ENCODE measurements around the gene ARSB. TPM values are rescaled to one million over a fixed set of nuclear protein-coding genes. Genes with fewer than 3 reads are reported as not detected.

The ARSB gene
- total RNA-seq, 3 donors from 2014 or later: 9.8 to 17.6 (median 10.0) TPM

DNA sequence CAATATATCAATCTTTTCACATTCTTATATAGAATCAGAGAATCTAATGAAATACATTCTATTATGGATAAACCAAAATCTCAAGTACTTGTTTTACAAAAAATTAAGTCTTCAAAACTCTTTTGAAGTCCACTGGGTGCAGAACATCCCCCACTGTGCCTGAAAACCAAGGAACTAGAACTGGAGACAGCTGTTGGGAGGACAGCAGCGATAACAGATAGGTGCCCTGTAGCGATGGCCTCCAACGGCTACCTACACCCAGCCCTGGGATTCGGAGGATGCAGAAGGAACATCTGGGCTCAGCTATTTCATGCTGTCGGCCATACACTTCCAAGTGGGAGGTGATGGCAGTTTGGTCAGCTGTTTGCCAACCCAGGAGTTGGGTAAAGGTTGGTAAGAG lies 207.2 kb downstream of the ARSB start:
- Histone ChIP-seq H3K27me3 (no peaks in the 10 kb centered on the region), H3K27ac (no peak overlapping the region), H3K4me3 (no peak overlapping the region)

DNA sequence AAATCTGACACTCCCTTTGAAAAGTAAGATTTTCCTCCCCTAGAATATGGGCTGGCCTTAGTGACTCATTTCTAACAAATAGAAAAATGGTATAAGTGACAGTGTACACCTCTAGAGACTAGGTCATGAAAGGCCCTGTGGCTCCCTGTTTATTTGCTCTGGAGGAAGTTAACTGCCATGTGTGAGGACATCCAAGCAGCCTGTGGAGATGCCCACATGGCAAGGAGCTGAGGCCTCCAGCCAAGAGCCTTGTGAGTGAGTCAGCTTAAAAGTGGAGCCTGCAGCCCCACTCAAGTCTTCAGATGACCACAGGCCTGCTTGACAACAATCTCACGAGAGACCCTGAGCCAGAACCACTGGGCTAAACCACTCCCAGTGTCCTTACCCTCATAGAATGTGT lies 208.5 kb downstream of the ARSB start:
- Histone ChIP-seq H3K9me3 (no peaks in the 10 kb centered on the region), H3K27ac (no peak overlapping the region), H3K27me3 (no peaks in the 10 kb centered on the region), H3K4me3 (no peak overlapping the region), H3K4me1 (no peaks in the 10 kb centered on the region), H3K36me3 (no peaks in the 10 kb centered on the region)
- intact Hi-C loops (cut with DNase I; ENCODE audit: low total_unique reads): no loop called here
- no peak for DNase-seq (ENCODE audit: low spot score in 2 of 2)
- TF ChIP-seq POLR2A (IDR thresholded peaks at IDR 0.05) (no peak), POLR2AphosphoS5 (IDR thresholded peaks at IDR 0.05) (no peak)
- TF ChIP-seq, protein P1, sequence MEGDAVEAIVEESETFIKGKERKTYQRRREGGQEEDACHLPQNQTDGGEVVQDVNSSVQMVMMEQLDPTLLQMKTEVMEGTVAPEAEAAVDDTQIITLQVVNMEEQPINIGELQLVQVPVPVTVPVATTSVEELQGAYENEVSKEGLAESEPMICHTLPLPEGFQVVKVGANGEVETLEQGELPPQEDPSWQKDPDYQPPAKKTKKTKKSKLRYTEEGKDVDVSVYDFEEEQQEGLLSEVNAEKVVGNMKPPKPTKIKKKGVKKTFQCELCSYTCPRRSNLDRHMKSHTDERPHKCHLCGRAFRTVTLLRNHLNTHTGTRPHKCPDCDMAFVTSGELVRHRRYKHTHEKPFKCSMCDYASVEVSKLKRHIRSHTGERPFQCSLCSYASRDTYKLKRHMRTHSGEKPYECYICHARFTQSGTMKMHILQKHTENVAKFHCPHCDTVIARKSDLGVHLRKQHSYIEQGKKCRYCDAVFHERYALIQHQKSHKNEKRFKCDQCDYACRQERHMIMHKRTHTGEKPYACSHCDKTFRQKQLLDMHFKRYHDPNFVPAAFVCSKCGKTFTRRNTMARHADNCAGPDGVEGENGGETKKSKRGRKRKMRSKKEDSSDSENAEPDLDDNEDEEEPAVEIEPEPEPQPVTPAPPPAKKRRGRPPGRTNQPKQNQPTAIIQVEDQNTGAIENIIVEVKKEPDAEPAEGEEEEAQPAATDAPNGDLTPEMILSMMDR (IDR thresholded peaks at IDR 0.05): no peak

More for the DNA sequence above, 207.2 kb downstream of the ARSB start:
- intact Hi-C loops (cut with DNase I; ENCODE audit: low total_unique reads): no loop called here
- H3K4me1 ChIP-seq: no peaks in the 10 kb centered on the region
- no peak for DNase-seq (ENCODE audit: low spot score in 2 of 2)
- no peaks in the 10 kb centered on the region for H3K36me3 ChIP-seq
- H3K9me3 ChIP-seq: no peaks in the 10 kb centered on the region
- TF ChIP-seq POLR2AphosphoS5 (IDR thresholded peaks at IDR 0.05): no peak
- TF ChIP-seq POLR2A (IDR thresholded peaks at IDR 0.05): no peak
- TF ChIP-seq, protein P1 (IDR thresholded peaks at IDR 0.05): no peak

DNA sequence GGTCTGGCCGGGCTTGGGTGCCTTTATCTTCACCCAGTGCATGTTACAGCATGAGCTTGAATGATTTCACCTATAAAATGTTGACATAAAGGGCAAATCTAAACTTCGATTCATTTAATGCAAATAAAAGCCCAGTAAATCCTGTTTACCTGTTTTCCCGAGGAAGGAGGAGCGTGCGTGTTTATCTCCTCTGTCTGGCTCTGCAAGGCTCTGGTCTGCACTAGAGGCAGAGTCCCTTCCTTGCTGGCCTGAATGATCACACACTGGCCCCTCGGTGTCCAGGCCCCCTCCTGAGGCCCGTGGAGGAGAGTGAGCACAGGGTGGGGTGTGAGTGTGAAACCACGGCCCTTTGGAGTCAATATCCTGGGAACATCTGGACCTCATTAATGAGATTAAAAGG lies 211.5 kb downstream of the ARSB start:
- no peak for DNase-seq (ENCODE audit: low spot score in 2 of 2)
- Histone ChIP-seq H3K4me3 (no peak overlapping the region), H3K27me3 (no peaks in the 10 kb centered on the region), H3K36me3 (no peaks in the 10 kb centered on the region), H3K9me3 (no peaks in the 10 kb centered on the region), H3K27ac (no peak overlapping the region), H3K4me1 (no peaks in the 10 kb centered on the region)
- TF ChIP-seq, protein P1 (IDR thresholded peaks at IDR 0.05): no peak
- TF ChIP-seq POLR2AphosphoS5 (IDR thresholded peaks at IDR 0.05) (no peak), POLR2A (IDR thresholded peaks at IDR 0.05) (no peak)
- intact Hi-C loops (cut with DNase I; ENCODE audit: low total_unique reads): no loop called here

DNA sequence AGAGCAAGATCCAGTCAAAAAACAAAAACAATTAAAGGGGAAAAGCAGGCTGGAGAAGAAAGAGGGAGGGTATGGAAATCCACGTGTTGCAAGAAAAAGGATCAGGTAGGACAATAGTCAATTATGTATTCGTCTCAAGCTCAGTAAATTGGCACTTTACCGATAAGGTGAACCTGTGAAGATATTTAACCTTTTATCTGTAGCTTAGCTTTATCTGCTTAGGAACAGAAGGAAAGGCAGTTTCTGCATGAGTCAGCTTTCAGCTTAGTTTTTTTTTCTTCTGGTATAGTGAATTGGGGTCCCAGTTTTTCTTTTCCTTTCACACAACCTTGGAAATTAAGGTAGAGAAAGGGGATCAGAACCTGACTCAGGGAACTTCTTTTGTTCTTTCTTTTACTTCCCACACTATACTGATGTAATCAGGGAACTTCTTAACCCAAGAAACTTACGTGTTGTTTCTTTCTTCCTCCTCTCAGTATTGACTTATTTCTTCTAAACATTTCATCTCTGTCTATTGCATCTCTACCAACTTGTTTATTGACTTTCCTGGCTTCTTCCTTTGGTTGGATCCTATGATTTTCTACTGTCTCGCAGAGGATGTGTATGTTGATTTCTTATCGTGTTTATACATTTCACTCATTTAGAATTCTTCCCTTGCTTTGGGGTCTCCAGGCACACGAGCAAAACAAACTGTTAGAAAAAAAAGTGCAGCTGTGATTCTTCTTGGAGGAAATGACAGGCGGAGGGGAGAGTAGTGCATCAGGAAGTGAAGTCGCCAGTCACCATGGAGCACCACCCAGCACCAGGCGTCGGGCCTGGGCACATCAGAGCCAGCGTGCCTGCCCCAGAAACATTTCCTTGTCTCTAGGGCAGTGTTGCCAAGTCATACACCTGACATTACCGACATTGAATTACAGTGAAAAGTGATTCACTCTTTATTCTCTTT lies 213.6 kb downstream of the ARSB start:
- Histone ChIP-seq H3K27me3 (no peaks in the 10 kb centered on the region), H3K4me1 (no peaks in the 10 kb centered on the region), H3K36me3 (no peaks in the 10 kb centered on the region), H3K4me3 (no peak overlapping the region), H3K27ac (peak overlapping the region in 1 of 2 donors; percentile 72), H3K9me3 (no peaks in the 10 kb centered on the region)
- intact Hi-C loops (cut with DNase I; ENCODE audit: low total_unique reads): no loop called here
- DNase-seq (ENCODE audit: low spot score in 2 of 2): peak in 1 of 2 donors; percentile 63
- TF ChIP-seq POLR2AphosphoS5 (IDR thresholded peaks at IDR 0.05) (no peak), POLR2A (IDR thresholded peaks at IDR 0.05) (no peak)
- TF ChIP-seq, protein P1 (IDR thresholded peaks at IDR 0.05): no peak

DNA sequence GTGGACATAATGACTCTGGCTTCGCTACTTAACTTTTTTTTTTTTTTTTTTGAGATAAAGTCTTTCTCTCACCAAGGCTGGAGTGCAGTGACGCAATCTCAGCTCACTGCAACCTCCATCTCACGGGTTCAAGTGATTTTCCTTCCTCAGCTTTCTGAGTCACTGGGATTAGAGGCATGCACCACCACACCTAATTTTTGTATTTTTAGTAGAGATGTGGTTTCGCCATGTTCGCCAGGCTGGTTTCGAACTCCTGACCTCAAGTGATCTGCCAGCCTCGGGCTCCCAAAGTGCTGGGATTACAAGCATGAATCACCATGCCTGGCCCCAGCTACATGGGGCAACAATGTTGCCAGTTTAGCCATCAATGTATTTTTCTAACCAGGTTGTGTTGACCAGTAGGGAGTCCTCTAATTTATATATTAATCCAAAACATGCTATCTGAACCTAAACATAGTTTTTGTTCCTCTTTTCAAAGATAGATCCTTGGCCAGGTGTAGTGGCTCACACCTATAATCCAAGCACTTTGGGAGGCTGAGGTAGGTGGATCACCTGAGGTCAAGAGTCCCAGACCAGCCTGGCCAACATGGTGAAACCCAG lies 216.2 kb downstream of the ARSB start:
- H3K27ac ChIP-seq: no peak overlapping the region
- DNase-seq (ENCODE audit: low spot score in 2 of 2): no peak
- intact Hi-C loops (cut with DNase I; ENCODE audit: low total_unique reads): loop anchor here (2.0 kb wide), 1 partner anchor 78 kb away; no protein-coding TSS in a partner anchor
- H3K4me1 ChIP-seq: no peaks in the 10 kb centered on the region
- no peak for TF ChIP-seq POLR2A (IDR thresholded peaks at IDR 0.05)
- no peak for TF ChIP-seq POLR2AphosphoS5 (IDR thresholded peaks at IDR 0.05)
- TF ChIP-seq, protein P1 (IDR thresholded peaks at IDR 0.05): no peak
- no peaks in the 10 kb centered on the region for H3K27me3 ChIP-seq
- no peak overlapping the region for H3K4me3 ChIP-seq
- no peaks in the 10 kb centered on the region for H3K9me3 ChIP-seq
- no peaks in the 10 kb centered on the region for H3K36me3 ChIP-seq

Data from breast epithelium (tissue), 4 donors.